Measurements from ENCODE around the gene FUT8.

GRCh38 chr14:65581799-65582198 lies 169.3 kb downstream of the FUT8 start:
- TF ChIP-seq ZNF70 (CRISPR knock-in tag; IDR thresholded peaks at IDR 0.05): no peak
- no peak for TF ChIP-seq PATZ1 (CRISPR knock-in tag; IDR thresholded peaks at IDR 0.05; ENCODE audit: borderline replicate concordance)
- TF ChIP-seq TOX (CRISPR knock-in tag; IDR thresholded peaks at IDR 0.05; ENCODE audit: borderline replicate concordance): no peak
- no peak for TF ChIP-seq ZNF565 (CRISPR knock-in tag; conservative IDR thresholded peaks at IDR 0.05; ENCODE audit: low read depth)
- no peak for TF ChIP-seq ZC3H10 (CRISPR knock-in tag; IDR thresholded peaks at IDR 0.05)
- TF ChIP-seq ZFP3 (CRISPR knock-in tag; IDR thresholded peaks at IDR 0.05): no peak
